A549 (cell line): Measurements from ENCODE around the gene MGST2. TPM values are rescaled to one million over a fixed set of nuclear protein-coding genes. Genes with fewer than 3 reads are reported as not detected.
"Not testable (repeated sequence)": the region's sequence is repeated elsewhere in the genome, so short reads cannot be mapped to it uniquely, and the experiment has no call there.

Source experiments
- ATAC-seq, 2 experiments: fragments of 200-7000 bp in 1 of 2; fragments of >200 bp in 1 of 2; cut with Nextera tagmentation in 1 of 2; cut with Tn5 transposase in 1 of 2; 3 replicates each; pipeline versions ENCODE4 v1.8.0 to v1.9.1; 2018 to 2020; ENCODE audit warnings: mild to moderate bottlenecking in 1 of 2, moderate library complexity in 1 of 2
- CTCF ChIA-PET: fragments of 300-600 bp; sonication (Branson Sonifier 250); formaldehyde crosslinking; extraction: SDS; loops from one replicate; lab custom pipeline; 2021; ENCODE audit warnings: antibody characterized with exemption, inconsistent platforms; lab: Yijun Ruan, JAX
- POLR2A ChIA-PET: fragments of 350-600 bp; formaldehyde crosslinking; extraction: SDS; loops from one replicate; lab custom pipeline; 2021; ENCODE audit warnings: antibody characterized with exemption, inconsistent platforms; lab: Yijun Ruan, JAX
- DNase-seq, 2 experiments: peaks; one replicate each; pipeline versions ENCODE4 v3.0.0 to v3.0.0-alpha.2; 2011 to 2016; ENCODE audit warnings: low read depth in 1 of 2, low spot score in 1 of 2
- FAIRE-seq: peaks from 2 replicates; lab custom pipeline; 2011; peaks lifted over from hg19 to GRCh38; lab: Jason Lieb, UNC
- H3K27ac ChIP-seq, 2 experiments: fragments of >200 bp; sonication (Bioruptor Twin); formaldehyde crosslinking; 3 replicates each; pipeline ENCODE4 v1.5.1; 2016 to 2017
- H3K4me1 ChIP-seq: fragments of >200 bp; sonication (Bioruptor Twin); formaldehyde crosslinking; 3 replicates; pipeline ENCODE4 v1.6.1; 2016
- H3K4me2 ChIP-seq: fragments of >200 bp; sonication (Bioruptor Twin); formaldehyde crosslinking; 3 replicates; pipeline ENCODE4 v1.6.1; 2016
- H3K4me3 ChIP-seq: fragments of >200 bp; sonication (Bioruptor Twin); formaldehyde crosslinking; 3 replicates; pipeline ENCODE4 v1.5.1; 2016
- H3K9me3 ChIP-seq: fragments of >200 bp; sonication (Bioruptor Twin); formaldehyde crosslinking; 3 replicates; pipeline ENCODE4 v1.6.1; 2016
- CBX8 ChIP-seq: fragments of 200-600 bp; sonication (generic); IDR thresholded peaks from 2 replicates; pipeline ENCODE4 v1.6.1; 2016
- CHD2 ChIP-seq: fragments of 150-350 bp; IDR thresholded peaks from 2 replicates; pipeline ENCODE4 v1.6.1; 2014; ENCODE audit warnings: low read length; ENCODE audit not compliant: partially characterized antibody
- EHF ChIP-seq: fragments of 250-450 bp; sonication (Bioruptor Pico); IDR thresholded peaks from 2 replicates; pipeline ENCODE4 v1.5.0; 2020; ENCODE audit warnings: mild to moderate bottlenecking
- EHMT2 ChIP-seq: fragments of 200-600 bp; sonication (generic); IDR thresholded peaks from 2 replicates; pipeline ENCODE4 v1.6.1; 2016; ENCODE audit warnings: antibody characterized with exemption, low read depth, mild to moderate bottlenecking, moderate library complexity
- FOXS1 ChIP-seq: fragments of 250-450 bp; sonication (Bioruptor Pico); IDR thresholded peaks from 2 replicates; pipeline ENCODE4 v1.5.0; 2020; ENCODE audit warnings: mild to moderate bottlenecking, moderate library complexity
- HEYL ChIP-seq: fragments of 250-450 bp; sonication (Bioruptor Pico); IDR thresholded peaks from 2 replicates; pipeline ENCODE4 v1.8.0; 2021; ENCODE audit warnings: mild to moderate bottlenecking, moderate library complexity
- JUN ChIP-seq, 2 experiments: fragments of >200 bp; sonication (Bioruptor Twin); formaldehyde crosslinking; IDR thresholded peaks; 2 replicates in 1 of 2; 3 replicates in 1 of 2; pipeline ENCODE4 v1.6.1; 2016 to 2017
- MAZ ChIP-seq: fragments of 150-350 bp; IDR thresholded peaks from 2 replicates; pipeline ENCODE4 v1.6.1; 2014; ENCODE audit warnings: antibody characterized with exemption, low read depth, low read length, borderline replicate concordance
- MYC ChIP-seq: IDR thresholded peaks from 2 replicates; pipeline ENCODE4 v1.6.1; 2012; ENCODE audit warnings: mild to moderate bottlenecking, inconsistent platforms, low read length, improper control_type of control experiment, borderline replicate concordance
- NFE2L2 ChIP-seq: fragments of 150-350 bp; conservative IDR thresholded peaks from 2 replicates; pipeline ENCODE4 v1.6.1; 2014; ENCODE audit warnings: low read length
- POLR2A ChIP-seq: IDR thresholded peaks from 2 replicates; pipeline ENCODE4 v1.6.1; 2012; ENCODE audit warnings: mild to moderate bottlenecking, low read length
- POLR2AphosphoS2 ChIP-seq: conservative IDR thresholded peaks from 2 replicates; pipeline ENCODE4 v1.6.1; 2012; ENCODE audit warnings: low read length, improper control_type of control experiment, inconsistent platforms
- SMC3 ChIP-seq: fragments of >200 bp; sonication (Bioruptor Twin); formaldehyde crosslinking; IDR thresholded peaks from 3 replicates; pipeline ENCODE4 v1.6.1; 2018; ENCODE audit warnings: inconsistent platforms
- SREBF2 ChIP-seq: fragments of 450-650 bp; IDR thresholded peaks from 2 replicates; pipeline ENCODE4 v1.6.1; 2014; ENCODE audit warnings: mild to moderate bottlenecking, moderate library complexity
- ZC3H11A ChIP-seq: fragments of 450-650 bp; IDR thresholded peaks from 2 replicates; pipeline ENCODE4 v1.6.1; 2014; ENCODE audit warnings: antibody characterized with exemption, mild to moderate bottlenecking
- WGBS: methylation state at CpG from one replicate; pipeline ENCODE4 v1.1.6; 2017; ENCODE audit errors: missing lambda C conversion rate; 5-methylcytosine and 5-hydroxymethylcytosine counted together
- polyA plus RNA-seq, 4 experiments: library from polyadenylated mRNA; depleted of rRNA in 3 of 4; stranded (reverse); fragments of >200 nt; fragmentation: RNase III in 1 of 4; extraction: RNeasy Plus Mini Kit Qiagen cat#74134 plus additional on column Dnase treatment in 1 of 4; gene quantifications; 2 replicates in 3 of 4; 3 replicates in 1 of 4; pipeline ENCODE4 v1.2.3, GENCODE V29; 2011 to 2017
- TF ChIP-seq, protein P1 (sequence below): fragments of 150-350 bp; IDR thresholded peaks from 2 replicates; pipeline ENCODE4 v1.6.1; 2014; ENCODE audit warnings: low read depth, mild to moderate bottlenecking, low read length
- TF ChIP-seq, protein P2 (sequence below): fragments of >200 bp; sonication (Bioruptor Twin); formaldehyde crosslinking; IDR thresholded peaks from 3 replicates; pipeline ENCODE4 v1.6.1; 2016
- TF ChIP-seq, protein P3 (sequence below): fragments of 200-600 bp; sonication (generic); IDR thresholded peaks from 2 replicates; pipeline ENCODE4 v1.6.1; 2016; ENCODE audit warnings: antibody characterized with exemption, mild to moderate bottlenecking, moderate library complexity

MGST2 gene
- polyA plus RNA-seq, 2 of the 4 experiments (the other 2 are of a cell fraction): 44.0 to 62.1 TPM

DNA sequence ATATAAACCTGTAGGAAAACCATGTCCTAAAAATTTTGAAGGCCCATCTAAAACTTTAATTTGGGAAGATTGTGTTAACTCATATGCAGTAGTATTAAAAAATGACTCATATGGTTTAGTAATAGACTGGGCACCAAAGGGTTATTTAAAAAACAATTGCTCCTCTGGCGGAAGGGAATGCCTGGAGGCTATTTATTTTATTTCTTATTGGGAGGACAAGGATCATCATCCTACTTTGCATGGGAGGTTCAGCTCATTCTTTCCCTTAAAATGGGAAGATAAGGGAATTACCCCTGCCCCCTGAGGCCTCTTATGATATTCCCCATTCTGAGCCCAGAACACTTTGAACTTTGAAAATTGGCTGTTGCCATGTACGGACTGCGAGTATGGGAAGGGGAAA, 29.7 kb upstream of the MGST2 start (continued):
- no peak for TF ChIP-seq SMC3
- TF ChIP-seq EHF (CRISPR knock-in tag): no peak
- TF ChIP-seq POLR2A: no peak
- TF ChIP-seq CHD2: no peak

DNA sequence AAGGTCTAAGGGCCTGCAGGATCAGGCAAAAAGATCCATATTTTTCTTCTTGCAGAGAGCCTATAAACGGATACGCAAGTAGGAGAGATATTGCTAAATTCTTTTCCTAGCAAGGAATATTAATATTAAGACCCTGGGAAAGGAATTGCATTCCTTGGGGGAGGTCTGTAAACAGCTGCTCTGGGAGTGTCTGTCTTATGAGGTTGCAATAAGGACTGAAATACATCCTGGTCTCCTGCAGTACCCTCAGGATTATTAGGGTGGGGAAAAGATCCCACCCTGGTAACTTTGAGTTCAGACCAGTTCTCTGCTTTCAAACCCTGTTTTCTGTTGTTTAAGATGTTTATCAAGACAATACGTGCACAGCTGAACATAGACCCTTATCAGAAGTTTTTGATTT, 27.3 kb upstream of the MGST2 start:
- H3K9me3 ChIP-seq, POLR2A ChIA-PET, H3K4me2 ChIP-seq, H3K4me3 ChIP-seq, DNase-seq, ATAC-seq, FAIRE-seq: not testable (repeated sequence)
- Histone ChIP-seq H3K4me1 (peaks cover 47% of the 10 kb centered on the region), H3K27ac (peak overlapping the region in 1 of 2 experiments; percentile 87; a peak in 1 of 6 replicates)
- CTCF ChIA-PET: interaction anchor here (5.5 to 13.0 kb wide), 2 partner anchors 13 to 34 kb away, joined by 39 to 109 read pairs; no protein-coding TSS in a partner anchor
- 52% methylated on average over 3 of the region's 3 CpGs for WGBS

DNA sequence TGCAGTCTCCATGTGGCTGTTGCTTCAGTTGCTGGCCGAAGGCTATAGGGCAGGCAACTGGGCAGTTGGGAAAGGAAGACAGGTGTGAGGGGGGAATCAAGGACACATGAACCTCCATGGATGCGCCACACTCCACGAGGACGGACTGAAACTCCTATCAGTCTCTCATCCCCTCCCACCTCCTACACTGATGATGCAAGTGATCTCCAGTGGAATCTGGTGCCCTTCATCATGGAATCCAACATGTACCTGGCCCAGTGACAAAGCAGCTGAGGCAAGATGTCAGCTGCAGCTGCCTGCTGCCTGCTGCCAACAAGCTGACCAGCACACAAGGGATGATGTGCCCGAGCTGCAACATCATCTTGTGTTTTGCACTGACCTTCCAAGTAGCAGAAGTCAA, 26.0 kb upstream of the MGST2 start:
- no peak for TF ChIP-seq POLR2AphosphoS2
- TF ChIP-seq MAZ: no peak
- TF ChIP-seq EHMT2: no peak
- no peak for TF ChIP-seq CBX8
- no peak for TF ChIP-seq SREBF2
- TF ChIP-seq, protein P1, sequence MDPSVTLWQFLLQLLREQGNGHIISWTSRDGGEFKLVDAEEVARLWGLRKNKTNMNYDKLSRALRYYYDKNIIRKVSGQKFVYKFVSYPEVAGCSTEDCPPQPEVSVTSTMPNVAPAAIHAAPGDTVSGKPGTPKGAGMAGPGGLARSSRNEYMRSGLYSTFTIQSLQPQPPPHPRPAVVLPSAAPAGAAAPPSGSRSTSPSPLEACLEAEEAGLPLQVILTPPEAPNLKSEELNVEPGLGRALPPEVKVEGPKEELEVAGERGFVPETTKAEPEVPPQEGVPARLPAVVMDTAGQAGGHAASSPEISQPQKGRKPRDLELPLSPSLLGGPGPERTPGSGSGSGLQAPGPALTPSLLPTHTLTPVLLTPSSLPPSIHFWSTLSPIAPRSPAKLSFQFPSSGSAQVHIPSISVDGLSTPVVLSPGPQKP: no peak
- TF ChIP-seq, protein P2, sequence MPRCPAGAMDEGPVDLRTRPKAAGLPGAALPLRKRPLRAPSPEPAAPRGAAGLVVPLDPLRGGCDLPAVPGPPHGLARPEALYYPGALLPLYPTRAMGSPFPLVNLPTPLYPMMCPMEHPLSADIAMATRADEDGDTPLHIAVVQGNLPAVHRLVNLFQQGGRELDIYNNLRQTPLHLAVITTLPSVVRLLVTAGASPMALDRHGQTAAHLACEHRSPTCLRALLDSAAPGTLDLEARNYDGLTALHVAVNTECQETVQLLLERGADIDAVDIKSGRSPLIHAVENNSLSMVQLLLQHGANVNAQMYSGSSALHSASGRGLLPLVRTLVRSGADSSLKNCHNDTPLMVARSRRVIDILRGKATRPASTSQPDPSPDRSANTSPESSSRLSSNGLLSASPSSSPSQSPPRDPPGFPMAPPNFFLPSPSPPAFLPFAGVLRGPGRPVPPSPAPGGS: no peak
- no peak for TF ChIP-seq MYC
- TF ChIP-seq JUN (IDR thresholded peaks at IDR 0.05): no peak
- TF ChIP-seq, protein P3, sequence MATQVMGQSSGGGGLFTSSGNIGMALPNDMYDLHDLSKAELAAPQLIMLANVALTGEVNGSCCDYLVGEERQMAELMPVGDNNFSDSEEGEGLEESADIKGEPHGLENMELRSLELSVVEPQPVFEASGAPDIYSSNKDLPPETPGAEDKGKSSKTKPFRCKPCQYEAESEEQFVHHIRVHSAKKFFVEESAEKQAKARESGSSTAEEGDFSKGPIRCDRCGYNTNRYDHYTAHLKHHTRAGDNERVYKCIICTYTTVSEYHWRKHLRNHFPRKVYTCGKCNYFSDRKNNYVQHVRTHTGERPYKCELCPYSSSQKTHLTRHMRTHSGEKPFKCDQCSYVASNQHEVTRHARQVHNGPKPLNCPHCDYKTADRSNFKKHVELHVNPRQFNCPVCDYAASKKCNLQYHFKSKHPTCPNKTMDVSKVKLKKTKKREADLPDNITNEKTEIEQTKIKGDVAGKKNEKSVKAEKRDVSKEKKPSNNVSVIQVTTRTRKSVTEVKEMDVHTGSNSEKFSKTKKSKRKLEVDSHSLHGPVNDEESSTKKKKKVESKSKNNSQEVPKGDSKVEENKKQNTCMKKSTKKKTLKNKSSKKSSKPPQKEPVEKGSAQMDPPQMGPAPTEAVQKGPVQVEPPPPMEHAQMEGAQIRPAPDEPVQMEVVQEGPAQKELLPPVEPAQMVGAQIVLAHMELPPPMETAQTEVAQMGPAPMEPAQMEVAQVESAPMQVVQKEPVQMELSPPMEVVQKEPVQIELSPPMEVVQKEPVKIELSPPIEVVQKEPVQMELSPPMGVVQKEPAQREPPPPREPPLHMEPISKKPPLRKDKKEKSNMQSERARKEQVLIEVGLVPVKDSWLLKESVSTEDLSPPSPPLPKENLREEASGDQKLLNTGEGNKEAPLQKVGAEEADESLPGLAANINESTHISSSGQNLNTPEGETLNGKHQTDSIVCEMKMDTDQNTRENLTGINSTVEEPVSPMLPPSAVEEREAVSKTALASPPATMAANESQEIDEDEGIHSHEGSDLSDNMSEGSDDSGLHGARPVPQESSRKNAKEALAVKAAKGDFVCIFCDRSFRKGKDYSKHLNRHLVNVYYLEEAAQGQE: no peak
- no peak for TF ChIP-seq NFE2L2
- TF ChIP-seq ZC3H11A: no peak
- TF ChIP-seq FOXS1 (CRISPR knock-in tag): no peak
- no peak for TF ChIP-seq HEYL (CRISPR knock-in tag)
- TF ChIP-seq, all 56 proteins: peak for 0
- Histone ChIP-seq H3K27ac (peak overlapping the region; percentile 82 to 87; a peak in 5 of 6 replicates), H3K4me1 (peaks cover 57% of the 10 kb centered on the region), H3K9me3 (peaks cover 4% of the 10 kb centered on the region; the same call in 1 of the 3 replicates), H3K4me3 (no peak overlapping the region), H3K4me2 (no peak overlapping the region)
- no peak for DNase-seq
- ChIA-PET CTCF (interaction anchor here (0.7 to 13.0 kb wide), 5 partner anchors 11 to 44 kb away, joined by 3 to 109 read pairs (median 5); no protein-coding TSS in a partner anchor), POLR2A (no interaction called here)
- 93% methylated on average over 5 of the region's 5 CpGs for WGBS
- ATAC-seq: no peak
- no peak for FAIRE-seq
